Activated CD8-positive, alpha-beta memory T cell treated with anti-CD3 and anti-CD28 coated beads, Interleukin-2, amount 50 U/mL, for 24 hours (primary cell): ENCODE measurements around the gene PPP1R12A.
"Not testable (repeated sequence)": the region's sequence is repeated elsewhere in the genome, so short reads cannot be mapped to it uniquely, and the experiment has no call there.

Experiments
- DNase-seq: peaks from one replicate; pipeline ENCODE4 v3.0.0-alpha.2; 2020; ENCODE audit errors: extremely low read depth

PPP1R12A gene

GRCh38 chr12:79841878-79842265, 93.0 kb downstream of the PPP1R12A start:
- DNase-seq: no peak

GRCh38 chr12:79841248-79841877, 93.5 kb downstream of the PPP1R12A start:
- DNase-seq: no peak

- no peak for DNase-seq
Measured at GRCh38 chr12:79838359-79838758, 96.5 kb downstream of the PPP1R12A start.

GRCh38 chr12:79837575-79837974, 97.3 kb downstream of the PPP1R12A start:
- DNase-seq: no peak

GRCh38 chr12:79835377-79835843, 99.5 kb downstream of the PPP1R12A start:
- no peak for DNase-seq

GRCh38 chr12:79834712-79835376, 100.1 kb downstream of the PPP1R12A start:
- DNase-seq: no peak

GRCh38 chr12:79830440-79830839, 104.5 kb downstream of the PPP1R12A start:
- DNase-seq: no peak

GRCh38 chr12:79828924-79829323, 106.0 kb downstream of the PPP1R12A start:
- no peak for DNase-seq

GRCh38 chr12:79827484-79827883, 107.4 kb downstream of the PPP1R12A start:
- DNase-seq: no peak

- no peak for DNase-seq
Measured at GRCh38 chr12:79826267-79827128, 108.4 kb downstream of the PPP1R12A start.

- no peak for DNase-seq
Measured at GRCh38 chr12:79822475-79822874, 112.4 kb downstream of the PPP1R12A start.

GRCh38 chr12:79818856-79819255, 116.0 kb downstream of the PPP1R12A start:
- no peak for DNase-seq

GRCh38 chr12:79784366-79785065, 150.4 kb downstream of the PPP1R12A start:
- not testable (repeated sequence) for DNase-seq

GRCh38 chr12:79782172-79782900, 152.6 kb downstream of the PPP1R12A start:
- no peak for DNase-seq

- no peak for DNase-seq
Measured at GRCh38 chr12:79778802-79779448, 156.0 kb downstream of the PPP1R12A start.

- no peak for DNase-seq
Measured at GRCh38 chr12:79776111-79776510, 158.8 kb downstream of the PPP1R12A start.

GRCh38 chr12:79775355-79776027, 159.4 kb downstream of the PPP1R12A start:
- no peak for DNase-seq

- no peak for DNase-seq
Measured at GRCh38 chr12:79773896-79774295, 161.0 kb downstream of the PPP1R12A start.

- DNase-seq: no peak
Measured at GRCh38 chr12:79769860-79770485, 164.9 kb downstream of the PPP1R12A start.
